Activated effector memory CD4-positive, alpha-beta T cell treated with Interleukin-2 at 50 U/mL for 16 hours (primary cell): ENCODE measurements around the gene FGF2.
"Not testable (repeated sequence)": the region's sequence is repeated elsewhere in the genome, so short reads cannot be mapped to it uniquely, and the experiment has no call there.

Experiments
- DNase-seq: peaks from one replicate; pipeline ENCODE4 v3.0.0-alpha.2; 2020

Gene FGF2

GRCh38 chr4:122826553-122827257 lies at the start of gene FGF2:
Gene FGF2 (plus strand): TSS chr4:122826831. CDS start chr4:122827175, 344 bp downstream.
- DNase-seq = no peak

DNA sequence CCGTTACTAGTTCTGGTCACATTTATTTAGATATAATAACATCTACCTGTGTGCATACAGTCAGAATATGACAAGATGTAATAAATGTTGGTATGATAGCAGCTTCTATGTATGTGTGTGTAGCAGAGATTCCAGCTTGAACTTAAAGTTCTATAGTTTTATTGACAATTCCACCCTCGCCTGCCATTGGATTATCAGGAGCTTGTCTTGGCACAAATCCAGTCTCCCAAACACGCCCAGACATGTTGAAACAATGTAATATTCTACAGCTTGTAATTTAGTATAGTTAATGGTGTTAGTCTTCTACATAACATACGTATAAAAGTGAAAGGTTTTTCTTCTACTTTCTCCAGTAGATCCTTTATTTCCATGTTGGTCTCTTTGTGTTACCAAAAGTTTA lies 49.7 kb upstream of the FGF2 start:
- DNase-seq = no peak

DNA sequence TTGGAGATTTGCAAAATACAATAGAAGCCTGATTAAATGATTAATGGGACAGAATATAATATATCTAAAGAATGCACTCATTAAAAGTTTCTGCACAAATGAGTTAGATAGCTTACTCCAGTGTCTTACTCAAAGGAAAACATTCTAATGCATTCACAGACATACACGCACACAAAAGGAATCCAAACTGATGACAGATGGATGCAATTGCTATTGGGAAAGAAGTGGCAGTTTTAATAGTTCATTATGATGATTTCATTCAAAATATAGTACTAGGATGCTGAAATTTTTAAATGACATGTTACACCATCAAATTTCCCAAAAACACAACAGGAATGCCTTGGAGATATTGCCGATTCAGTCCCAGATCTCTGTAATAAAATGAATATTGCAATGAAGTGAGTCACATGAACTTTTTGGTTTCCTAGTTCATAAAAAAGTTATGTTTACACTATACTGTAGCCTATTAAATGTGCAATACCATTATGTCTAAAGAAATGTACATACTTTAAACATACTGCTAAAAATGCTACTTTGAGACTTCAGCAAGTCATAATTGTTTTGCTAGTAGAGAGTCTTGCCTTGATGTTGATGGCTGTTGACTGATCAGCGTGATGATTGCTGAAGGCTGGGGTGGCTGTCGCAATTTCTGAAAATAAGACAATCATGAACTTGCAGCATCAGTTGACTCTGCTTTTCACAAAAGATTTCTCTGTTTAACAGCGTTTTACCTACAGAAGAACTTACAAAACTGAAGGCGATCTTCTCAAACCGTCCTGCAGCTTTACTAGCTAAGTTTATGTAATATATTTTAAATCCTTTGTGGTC lies 48.6 kb upstream of the FGF2 start:
- DNase-seq = no peak

- DNase-seq = no peak
Measured at GRCh38 chr4:122781486-122781885, 45.1 kb upstream of the FGF2 start.

DNA sequence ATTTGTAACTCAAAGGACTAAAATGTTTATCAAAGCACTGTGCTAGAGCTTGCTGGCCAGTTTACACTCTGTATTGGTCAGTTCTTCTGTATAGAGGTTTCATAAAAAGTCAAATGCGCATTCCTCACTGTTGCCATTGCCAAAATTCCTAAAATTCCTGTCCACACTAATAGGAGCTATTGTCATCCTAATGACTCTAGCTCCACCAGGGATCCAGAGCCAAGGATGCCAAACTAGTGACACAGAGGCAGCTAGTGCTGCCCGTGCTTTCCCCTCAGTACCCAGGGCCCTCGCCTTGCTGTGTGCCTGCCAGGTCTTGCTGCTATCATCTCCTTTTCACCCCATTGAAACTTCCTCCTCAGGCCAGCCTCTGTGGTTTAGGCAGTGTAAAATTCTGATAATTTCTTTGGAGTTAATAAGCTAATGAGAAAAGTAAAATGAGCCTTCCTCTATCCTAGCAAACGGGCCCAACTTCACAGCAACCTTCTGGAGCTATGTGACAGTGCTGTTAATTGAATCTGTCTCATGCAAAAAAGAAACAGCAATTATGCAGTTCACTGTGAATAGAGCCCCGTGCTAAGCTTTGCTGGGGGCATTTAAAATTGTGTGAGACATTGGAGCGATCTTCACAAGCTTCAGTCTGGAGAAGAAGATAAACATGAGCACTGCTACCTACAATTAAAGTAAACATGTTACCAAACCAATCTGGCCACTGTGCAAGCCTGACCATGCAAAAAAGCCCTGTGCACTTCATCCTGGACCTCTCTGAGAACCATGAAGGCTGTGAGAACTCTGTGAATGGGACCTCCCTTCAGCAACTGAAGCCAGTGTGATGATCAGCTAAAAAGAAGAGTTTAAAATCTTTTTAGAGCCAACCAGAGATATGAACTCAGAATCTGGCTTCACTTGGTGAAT lies 43.1 kb upstream of the FGF2 start:
- no peak for DNase-seq

DNA sequence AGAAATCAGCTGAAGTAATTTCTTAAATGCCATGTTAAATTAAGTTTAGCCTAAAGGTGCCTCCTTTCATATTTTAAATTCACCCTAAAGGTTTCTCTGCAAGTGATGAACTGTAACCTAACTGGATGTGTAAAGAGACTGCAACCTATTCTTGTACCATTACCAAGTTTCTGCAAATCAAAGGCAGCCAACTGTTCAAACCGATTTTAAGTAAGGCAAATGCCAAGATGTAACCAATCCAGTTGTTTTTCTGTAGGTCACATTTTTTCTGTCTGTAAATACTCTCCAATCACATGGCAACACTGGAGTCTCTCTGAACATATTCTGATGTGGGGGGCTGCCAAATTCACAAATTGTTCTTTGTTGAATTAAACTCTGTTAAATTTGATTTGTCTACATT lies 42.4 kb upstream of the FGF2 start:
- no peak for DNase-seq

GRCh38 chr4:122785099-122785498 lies 41.5 kb upstream of the FGF2 start:
- DNase-seq = no peak

GRCh38 chr4:122786296-122786695 lies 40.3 kb upstream of the FGF2 start:
- not testable (repeated sequence) for DNase-seq

DNA sequence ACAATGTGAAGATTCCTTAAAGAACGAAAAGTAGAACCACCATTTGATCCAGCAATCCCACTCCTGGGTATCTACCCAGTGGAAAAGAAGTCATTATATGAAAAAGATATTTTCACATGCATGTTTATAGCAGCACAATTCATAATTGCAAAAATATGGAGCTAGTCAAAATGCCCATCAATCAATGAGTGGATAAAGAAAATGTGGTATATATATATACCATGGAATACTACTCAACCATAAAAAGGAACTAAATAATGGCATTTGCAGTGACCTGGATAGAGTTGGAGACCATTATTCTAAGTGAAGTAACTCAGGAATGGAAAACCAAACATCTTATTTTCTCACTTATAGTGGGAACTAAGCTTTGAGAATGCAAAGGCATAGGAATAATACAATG lies 39.7 kb upstream of the FGF2 start:
- DNase-seq = not testable (repeated sequence)

DNA sequence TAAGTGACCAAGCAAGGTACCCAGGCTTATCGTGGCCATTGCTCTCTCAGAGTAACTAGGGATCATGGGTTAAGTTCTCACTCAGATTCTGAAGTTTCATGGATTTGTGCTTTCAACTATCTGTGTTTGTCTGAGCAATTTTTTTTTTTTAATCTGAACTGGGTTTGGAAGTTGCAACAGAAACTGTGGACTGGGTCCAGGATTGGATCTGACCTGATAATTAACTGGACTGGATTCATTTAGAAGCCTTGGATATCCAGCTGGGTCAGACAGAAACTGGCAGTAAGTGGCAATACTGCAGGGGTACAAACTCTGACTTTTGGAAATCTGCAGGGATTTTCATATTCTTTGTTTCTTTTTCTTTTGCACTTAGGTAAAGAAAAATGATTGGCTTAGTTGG lies 38.7 kb upstream of the FGF2 start:
- DNase-seq = no peak

GRCh38 chr4:122788935-122789334 lies 37.7 kb upstream of the FGF2 start:
- no peak for DNase-seq

DNA sequence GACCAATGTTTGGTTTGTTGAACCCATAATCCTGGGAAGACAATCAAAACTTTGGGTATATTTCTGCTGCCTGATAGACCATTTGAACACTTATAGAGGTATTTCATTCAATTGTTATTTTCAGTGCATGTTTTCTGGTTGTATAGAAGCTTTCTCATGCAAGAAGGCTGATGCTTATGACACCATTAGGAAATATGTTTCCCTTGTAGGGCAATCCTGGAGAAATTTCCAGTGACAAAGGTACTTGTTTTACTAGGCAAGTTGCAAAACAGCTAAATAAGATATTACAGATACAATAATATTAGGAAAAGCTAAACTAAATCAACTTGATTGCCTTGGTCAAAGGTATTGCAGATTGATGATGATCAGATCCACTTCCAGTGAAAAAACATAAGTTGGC lies 32.8 kb upstream of the FGF2 start:
- no peak for DNase-seq

DNA sequence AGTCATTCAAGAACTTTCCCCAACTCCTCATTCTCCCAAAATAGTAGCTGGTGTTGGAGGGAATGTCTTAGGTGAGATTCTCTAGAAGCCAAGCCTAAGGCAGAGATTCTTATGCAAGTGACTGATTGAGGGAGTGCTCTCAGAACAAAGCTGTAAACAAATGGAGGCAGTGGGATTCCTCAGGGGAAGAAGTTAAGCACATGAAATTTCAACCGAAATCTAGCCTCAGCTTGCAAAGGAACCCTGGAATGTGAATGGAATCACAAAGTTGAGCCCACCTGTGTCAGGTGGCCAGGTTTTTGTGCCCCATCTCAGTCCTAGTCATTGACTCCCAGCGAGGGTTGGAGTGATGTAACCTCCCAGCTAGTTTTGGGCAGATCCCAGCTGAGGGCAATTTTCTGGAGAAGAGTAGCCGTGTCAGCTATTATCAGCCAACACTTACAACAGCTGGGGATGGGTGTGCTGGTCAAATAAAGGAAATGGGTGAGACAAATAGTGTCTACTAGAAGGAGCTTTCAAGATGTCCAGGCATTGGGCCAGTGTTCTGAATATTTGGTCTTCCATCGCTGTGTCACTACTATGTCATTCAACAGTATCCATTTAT lies 29.7 kb upstream of the FGF2 start:
- no peak for DNase-seq

DNA sequence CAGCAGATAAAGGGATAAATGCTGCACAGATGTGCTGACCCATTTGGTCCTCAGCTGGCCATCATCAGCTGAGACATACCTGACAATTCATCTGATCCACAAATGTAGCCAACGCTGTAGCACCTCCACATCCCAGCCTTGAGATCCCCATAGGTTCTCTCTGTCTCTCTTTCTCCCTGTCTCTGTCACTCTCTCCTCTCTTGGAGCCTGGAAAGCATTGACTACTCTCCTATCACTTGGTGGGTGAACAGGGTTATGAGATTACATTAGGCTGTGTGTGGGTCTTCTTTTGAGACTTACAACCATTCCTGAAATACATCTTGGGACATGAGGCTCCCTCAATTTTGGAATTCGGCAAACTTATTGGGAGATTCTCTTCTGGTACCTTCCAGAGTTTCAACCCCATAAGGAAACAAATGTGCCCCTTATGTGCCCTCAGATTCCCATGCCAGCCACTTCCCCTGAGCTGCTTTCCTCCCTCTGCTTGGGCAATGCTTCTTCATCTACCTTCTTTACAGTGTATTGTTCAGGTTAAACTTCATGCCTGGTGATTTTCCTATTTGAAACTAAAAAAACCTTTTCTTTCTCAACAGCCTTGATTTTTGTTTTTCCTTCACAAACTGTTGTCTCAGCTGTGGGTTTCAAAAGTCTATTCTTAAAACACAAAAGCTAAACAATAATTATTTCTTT lies 29.1 kb upstream of the FGF2 start:
- no peak for DNase-seq

DNA sequence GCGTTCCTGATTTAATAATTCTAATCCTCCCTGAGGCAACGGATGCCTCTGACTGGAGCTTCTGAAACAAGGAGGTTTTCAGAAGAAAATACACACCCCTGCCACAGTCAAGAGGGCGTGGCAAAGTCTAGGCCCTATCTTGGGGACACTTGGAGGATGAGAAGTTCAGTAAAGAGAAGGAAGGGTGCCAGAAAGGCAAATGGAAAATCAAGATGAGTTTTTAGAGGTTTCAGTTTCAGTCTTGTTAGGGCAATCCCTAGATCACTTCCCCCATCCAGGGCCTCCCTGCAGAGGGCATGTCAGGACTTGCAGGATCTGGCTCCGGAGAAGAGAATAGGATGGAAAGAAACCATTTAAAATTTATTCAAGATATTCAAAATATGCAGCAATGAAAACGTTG lies 28.5 kb upstream of the FGF2 start:
- no peak for DNase-seq

- DNase-seq = no peak
Measured at GRCh38 chr4:122798917-122799316, 27.7 kb upstream of the FGF2 start.

DNA sequence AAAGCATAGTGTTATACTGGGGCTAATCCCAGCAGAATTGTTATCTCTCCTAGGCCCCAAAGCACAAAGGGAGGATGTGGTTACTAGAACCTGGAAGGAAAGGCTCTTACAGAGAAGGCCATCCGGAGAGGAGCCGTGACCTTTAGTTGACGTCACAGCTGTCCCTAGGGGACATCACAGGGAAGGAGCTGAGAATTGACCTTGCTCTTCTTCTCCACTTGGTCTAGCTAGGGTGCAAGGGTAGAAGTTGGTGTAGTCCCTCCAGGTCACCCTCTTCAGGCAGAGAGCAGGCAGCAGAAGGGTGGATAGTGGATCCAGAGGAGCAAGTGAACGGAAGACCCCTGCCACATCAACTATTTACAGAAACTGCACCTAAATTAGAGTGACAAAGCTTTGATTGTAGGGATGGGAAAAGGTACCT lies 22.8 kb upstream of the FGF2 start:
- no peak for DNase-seq

GRCh38 chr4:122806981-122807679 lies 19.5 kb upstream of the FGF2 start:
- DNase-seq = no peak

- DNase-seq = no peak
Measured at GRCh38 chr4:122810669-122811068, 16.0 kb upstream of the FGF2 start.

- not testable (repeated sequence) for DNase-seq
Measured at GRCh38 chr4:122811781-122812180, 14.8 kb upstream of the FGF2 start.

GRCh38 chr4:122812823-122813222 lies 13.8 kb upstream of the FGF2 start:
- not testable (repeated sequence) for DNase-seq

GRCh38 chr4:122814426-122814825 lies 12.2 kb upstream of the FGF2 start:
- no peak for DNase-seq
